Chondrocyte (in vitro differentiated cells): ENCODE results near the gene GALNTL6. TPM values are rescaled to one million over a fixed set of nuclear protein-coding genes. Genes with fewer than 3 reads are reported as not detected.

Experiments used
- DNase-seq: peaks from one replicate; pipeline ENCODE4 v3.0.0; 2021; ENCODE audit warnings: mixed read lengths, low spot score
- H3K27ac Mint-ChIP-seq: one replicate; pipeline ENCODE4 v1.8.0; 2021; ENCODE audit warnings: mild to moderate bottlenecking, moderate library complexity, mixed read lengths; ENCODE audit not compliant: unreplicated experiment
- H3K27me3 Mint-ChIP-seq: 2 replicates; pipeline ENCODE4 v1.8.0; 2021; ENCODE audit warnings: low read depth, mixed read lengths
- H3K36me3 Mint-ChIP-seq: 2 replicates; pipeline ENCODE4 v1.8.0; 2021; ENCODE audit warnings: low read depth, mixed read lengths
- H3K4me1 Mint-ChIP-seq: 2 replicates; pipeline ENCODE4 v1.8.0; 2021; ENCODE audit warnings: low read depth, mild to moderate bottlenecking, mixed read lengths
- H3K4me3 Mint-ChIP-seq: one replicate; pipeline ENCODE4 v1.8.0; 2021; ENCODE audit warnings: mild to moderate bottlenecking, moderate library complexity, mixed read lengths; ENCODE audit not compliant: unreplicated experiment
- H3K9me3 Mint-ChIP-seq: 2 replicates; pipeline ENCODE4 v1.8.0; 2021; ENCODE audit warnings: low read depth, mixed read lengths
- CTCF ChIP-seq: fragments of 200-600 bp; sonication (generic); IDR thresholded peaks from 2 replicates; pipeline ENCODE4 v1.5.0; 2021; ENCODE audit warnings: antibody characterized with exemption, mild to moderate bottlenecking, moderate library complexity
- total RNA-seq: library from RNA; stranded (reverse); gene quantifications from 3 replicates; pipeline ENCODE4 v1.2.1, GENCODE V29; 2021

The GALNTL6 gene
- total RNA-seq, 1 donor from 2014 or later: not detected

- DNase-seq: no peak
- H3K4me1 Mint-ChIP-seq: no peaks in the 10 kb centered on the region
- no peaks in the 10 kb centered on the region for H3K36me3 Mint-ChIP-seq
- H3K9me3 Mint-ChIP-seq: no peaks in the 10 kb centered on the region
- H3K27me3 Mint-ChIP-seq: peaks cover 6% of the 10 kb centered on the region
- no peak overlapping the region for H3K27ac Mint-ChIP-seq
- TF ChIP-seq CTCF: no peak
- no peak overlapping the region for H3K4me3 Mint-ChIP-seq
Measured at GRCh38 chr4:171846893-171847292, 33.7 kb downstream of the GALNTL6 start.

DNA sequence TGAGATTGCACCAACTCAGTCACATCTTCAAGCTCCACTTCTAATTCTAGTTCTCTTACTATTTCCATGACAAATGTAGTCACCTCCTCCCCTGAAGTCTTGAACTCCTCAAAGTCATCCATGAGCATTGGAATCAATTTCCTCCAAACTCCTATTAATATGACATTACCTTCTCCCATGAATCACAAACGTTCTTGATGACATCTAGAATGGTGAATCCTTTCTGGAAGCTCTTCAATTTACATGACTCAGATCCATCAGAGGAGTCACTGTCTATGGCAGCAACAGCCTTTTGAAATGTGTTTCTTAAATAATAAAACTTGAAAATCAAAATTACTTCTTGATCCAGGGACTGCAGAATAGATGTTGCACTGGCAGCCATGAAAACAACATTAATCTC lies 34.5 kb downstream of the GALNTL6 start:
- DNase-seq: no peak
- no peaks in the 10 kb centered on the region for H3K4me1 Mint-ChIP-seq
- TF ChIP-seq CTCF: no peak
- no peak overlapping the region for H3K4me3 Mint-ChIP-seq
- H3K27me3 Mint-ChIP-seq: peaks cover 9% of the 10 kb centered on the region
- H3K27ac Mint-ChIP-seq: no peak overlapping the region
- no peaks in the 10 kb centered on the region for H3K36me3 Mint-ChIP-seq
- H3K9me3 Mint-ChIP-seq: no peaks in the 10 kb centered on the region

DNA sequence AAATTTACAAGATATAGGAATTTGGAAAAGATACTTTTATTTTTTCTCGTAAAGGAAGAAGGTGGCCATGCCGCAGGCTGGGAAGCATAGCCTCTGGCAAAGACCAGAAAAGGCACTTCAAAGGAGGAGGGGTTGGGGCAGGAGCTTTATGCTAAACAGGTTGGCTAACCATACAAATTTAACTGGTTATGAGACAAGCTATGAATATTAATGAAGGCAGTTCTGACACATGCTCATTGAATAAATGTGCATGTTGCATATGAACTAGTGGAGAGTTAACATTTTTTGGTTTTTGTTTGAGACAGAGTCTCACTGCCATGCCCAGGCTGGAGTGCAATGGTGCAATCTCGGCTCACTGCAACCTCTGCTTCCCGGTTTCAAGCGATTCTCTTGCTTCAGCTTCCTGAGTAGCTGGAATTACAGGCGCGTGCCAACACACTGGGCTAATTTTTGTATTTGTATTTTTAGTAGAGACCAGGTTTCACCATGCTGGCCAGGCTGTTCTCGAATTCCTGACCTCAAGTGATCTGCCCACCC lies 36.5 kb downstream of the GALNTL6 start:
- Mint-ChIP-seq H3K9me3 (no peaks in the 10 kb centered on the region), H3K4me3 (no peak overlapping the region), H3K27ac (no peak overlapping the region), H3K27me3 (peaks cover 8% of the 10 kb centered on the region), H3K36me3 (no peaks in the 10 kb centered on the region), H3K4me1 (no peaks in the 10 kb centered on the region)
- DNase-seq: no peak
- TF ChIP-seq CTCF: no peak

- H3K9me3 Mint-ChIP-seq: no peaks in the 10 kb centered on the region
- H3K27me3 Mint-ChIP-seq: peaks cover 5% of the 10 kb centered on the region
- no peak overlapping the region for H3K4me3 Mint-ChIP-seq
- no peak for TF ChIP-seq CTCF
- no peaks in the 10 kb centered on the region for H3K4me1 Mint-ChIP-seq
- no peak overlapping the region for H3K27ac Mint-ChIP-seq
- DNase-seq: no peak
- H3K36me3 Mint-ChIP-seq: no peaks in the 10 kb centered on the region
Measured at GRCh38 chr4:171851295-171851694, 38.1 kb downstream of the GALNTL6 start.

DNA sequence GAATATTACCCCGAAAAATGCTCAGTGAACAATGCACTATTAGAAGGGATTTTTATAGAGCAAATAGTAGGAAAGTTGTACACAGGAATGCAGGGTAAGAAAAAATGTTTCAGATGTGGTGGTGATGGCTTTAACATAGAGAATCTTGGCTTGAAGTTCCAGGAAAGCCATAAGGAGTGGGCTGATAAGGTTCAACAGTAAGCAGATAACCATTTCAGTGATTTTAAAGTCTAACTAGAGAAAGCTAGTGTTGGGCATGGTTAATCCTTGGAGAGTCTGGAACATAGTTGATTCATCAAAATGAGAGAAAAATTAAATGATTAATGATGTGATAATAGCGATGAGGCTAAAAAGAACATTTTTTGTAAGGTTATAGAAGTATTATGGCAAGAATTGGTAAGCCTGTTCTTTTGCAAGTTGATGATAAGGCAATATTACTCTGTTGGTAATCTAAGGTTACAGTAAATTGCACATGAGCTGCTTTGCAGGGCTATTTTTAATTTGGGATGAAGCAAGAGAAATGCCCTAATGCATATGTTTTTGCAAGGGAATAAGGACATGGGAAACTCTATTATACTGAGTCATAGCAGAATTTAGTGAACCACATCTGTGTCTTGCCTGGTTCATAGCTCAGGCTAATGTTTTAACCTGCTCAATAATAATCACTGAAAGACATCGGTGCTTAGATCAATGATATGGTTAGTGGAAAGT lies 44.3 kb downstream of the GALNTL6 start:
- H3K9me3 Mint-ChIP-seq: no peaks in the 10 kb centered on the region
- no peak for TF ChIP-seq CTCF
- H3K27me3 Mint-ChIP-seq: peaks cover 5% of the 10 kb centered on the region
- H3K4me3 Mint-ChIP-seq: no peak overlapping the region
- H3K36me3 Mint-ChIP-seq: no peaks in the 10 kb centered on the region
- DNase-seq: no peak
- no peak overlapping the region for H3K27ac Mint-ChIP-seq
- peaks cover 3% of the 10 kb centered on the region for H3K4me1 Mint-ChIP-seq
